Measurements from ENCODE around the gene MRPS12.

MRPS12 gene

GRCh38 chr19:38920602-38921419 is 9.9 kb upstream of the MRPS12 start (continued):
- TF ChIP-seq ZNF211 (tag by site-specific recombination; IDR thresholded peaks at IDR 0.05; ENCODE audit: low read depth) = 0 out of 2 replicates have a peak, but pooled peaks have one; percentile 26
- peak; percentile 92; the same call in 1 of the 2 replicates for TF ChIP-seq ZNF248 (tag by site-specific recombination; IDR thresholded peaks at IDR 0.05)
- TF ChIP-seq ZNF791 (tag by site-specific recombination; IDR thresholded peaks at IDR 0.05) = peak; percentile 9; the same call in 1 of the 2 replicates
- peak; percentile 47; the same call in 1 of the 2 replicates for TF ChIP-seq YY2 (tag by site-specific recombination; IDR thresholded peaks at IDR 0.05)
- TF ChIP-seq ATF2 (tag by site-specific recombination; IDR thresholded peaks at IDR 0.05; ENCODE audit: low read depth) = no peak
- no peak for TF ChIP-seq GLIS2 (tag by site-specific recombination; IDR thresholded peaks at IDR 0.05)
- peak; percentile 39; the same call in 1 of the 2 replicates for TF ChIP-seq ZBTB48 (tag by site-specific recombination; IDR thresholded peaks at IDR 0.05)
- TF ChIP-seq ZNF184 (tag by site-specific recombination; IDR thresholded peaks at IDR 0.05) = no peak
- TF ChIP-seq ZNF146 (tag by site-specific recombination; IDR thresholded peaks at IDR 0.05) = no peak
- no peak for TF ChIP-seq ZNF561 (tag by site-specific recombination; IDR thresholded peaks at IDR 0.05; ENCODE audit: borderline replicate concordance)
- no peak for TF ChIP-seq OSR2 (tag by site-specific recombination; IDR thresholded peaks at IDR 0.05)
- no peak for TF ChIP-seq HIC1 (tag by site-specific recombination; IDR thresholded peaks at IDR 0.05)
- peak; percentile 97 for TF ChIP-seq ZSCAN4 (tag by site-specific recombination; IDR thresholded peaks at IDR 0.05)
- TF ChIP-seq MEIS1 (CRISPR knock-in tag; IDR thresholded peaks at IDR 0.05; ENCODE audit: borderline replicate concordance) = no peak
- no peak for TF ChIP-seq ZNF660 (tag by site-specific recombination; IDR thresholded peaks at IDR 0.05)
- TF ChIP-seq ZNF239 (tag by site-specific recombination; IDR thresholded peaks at IDR 0.05) = peak; percentile 86
- no peak for TF ChIP-seq ZNF423 (tag by site-specific recombination; IDR thresholded peaks at IDR 0.05)
- no peak for TF ChIP-seq SCRT2 (tag by site-specific recombination; IDR thresholded peaks at IDR 0.05)
- TF ChIP-seq FEZF1 (tag by site-specific recombination; IDR thresholded peaks at IDR 0.05) = no peak
- no peak for TF ChIP-seq ZNF692 (tag by site-specific recombination; IDR thresholded peaks at IDR 0.05)
- TF ChIP-seq ZNF274 (IDR thresholded peaks at IDR 0.05; ENCODE audit: low read length) = no peak
- peak; percentile 32; the same call in 1 of the 2 replicates for TF ChIP-seq ZNF274 (tag by site-specific recombination; IDR thresholded peaks at IDR 0.05; ENCODE audit: borderline replicate concordance)
- no peak for TF ChIP-seq HOXA7 (CRISPR knock-in tag; IDR thresholded peaks at IDR 0.05; ENCODE audit: borderline replicate concordance)
- TF ChIP-seq GLIS1 (tag by site-specific recombination; IDR thresholded peaks at IDR 0.05) = peak; percentile 23; the same call in 1 of the 2 replicates
- no peak for TF ChIP-seq ZNF560 (tag by site-specific recombination; IDR thresholded peaks at IDR 0.05; ENCODE audit: borderline replicate concordance)
- TF ChIP-seq ZSCAN23 (tag by site-specific recombination; IDR thresholded peaks at IDR 0.05) = no peak; the same call in 1 of the 2 replicates
- TF ChIP-seq ZNF148 (tag by site-specific recombination; IDR thresholded peaks at IDR 0.05; ENCODE audit: borderline replicate concordance) = peak; percentile 93
- no peak for TF ChIP-seq ZNF530 (tag by site-specific recombination; IDR thresholded peaks at IDR 0.05; ENCODE audit: low read depth)

All from HEK293 (cell line).